ENCODE measurements around the gene ZNF652.
A peak's percentile ranks its signal among the peaks of the same experiment; 100 is the strongest.
"Not testable (repeated sequence)": the region's sequence is repeated elsewhere in the genome, so short reads cannot be mapped to it uniquely, and the experiment has no call there.

The ZNF652 gene

DNA sequence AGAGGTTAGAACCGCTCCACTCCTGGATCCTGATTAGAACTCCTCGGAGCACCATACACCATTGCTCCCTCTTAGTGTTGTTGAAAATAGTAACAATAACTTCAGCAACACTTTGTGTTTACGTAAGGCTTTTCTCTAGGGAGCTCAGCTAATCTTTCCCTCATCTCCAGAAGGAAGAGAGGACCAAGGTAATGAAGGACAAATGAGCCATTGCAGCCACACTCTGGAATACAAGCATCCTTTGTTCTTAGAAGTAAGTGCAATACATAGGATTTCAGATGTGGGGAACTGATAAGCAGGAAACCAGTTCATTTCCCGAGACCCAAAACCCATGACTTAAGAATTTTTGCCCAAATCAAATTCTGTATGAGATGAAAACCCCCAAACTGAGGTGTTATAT, 22.9 kb upstream of the ZNF652 start:
- no peak for DNase-seq

DNA sequence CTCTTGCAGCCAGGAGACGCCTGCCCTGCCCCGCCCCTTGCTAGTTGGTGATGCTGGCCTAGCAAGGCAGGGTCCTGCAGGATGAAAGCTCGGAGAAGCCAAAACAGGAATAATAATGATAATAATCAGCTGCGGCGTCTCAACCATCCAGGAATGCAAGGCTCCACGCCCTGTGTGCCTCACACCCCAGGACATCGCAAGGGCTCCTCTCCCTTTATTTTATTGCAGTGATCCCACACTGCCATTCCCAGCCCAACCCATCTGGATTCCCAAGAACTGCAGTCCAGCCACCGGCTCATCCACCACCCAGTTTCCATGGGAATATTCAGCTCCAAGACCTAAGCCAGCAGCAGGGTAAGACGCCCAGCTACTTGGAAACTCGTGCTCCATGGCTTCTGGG, 21.0 kb upstream of the ZNF652 start:
- no peak for DNase-seq

DNA sequence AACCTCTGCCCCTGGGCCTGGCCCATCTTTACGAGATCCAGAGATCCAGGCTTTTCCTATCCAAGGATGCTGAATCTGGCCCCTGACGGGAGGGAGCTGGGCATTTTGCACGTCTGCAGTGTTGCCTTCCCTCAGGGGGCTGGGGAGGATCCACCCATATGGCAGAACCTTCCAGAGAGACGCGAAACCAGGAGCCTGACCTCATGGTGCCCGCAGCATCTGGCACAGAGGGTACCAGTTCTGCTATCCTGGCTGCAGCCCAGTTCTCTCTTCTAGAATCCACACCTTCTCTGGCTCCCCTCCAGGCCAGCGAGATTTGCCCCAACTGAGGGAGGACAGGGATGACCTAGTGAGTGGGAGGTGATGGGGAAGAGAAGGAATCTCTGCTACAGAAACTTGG, 20.5 kb upstream of the ZNF652 start:
- DNase-seq, result no peak

DNA sequence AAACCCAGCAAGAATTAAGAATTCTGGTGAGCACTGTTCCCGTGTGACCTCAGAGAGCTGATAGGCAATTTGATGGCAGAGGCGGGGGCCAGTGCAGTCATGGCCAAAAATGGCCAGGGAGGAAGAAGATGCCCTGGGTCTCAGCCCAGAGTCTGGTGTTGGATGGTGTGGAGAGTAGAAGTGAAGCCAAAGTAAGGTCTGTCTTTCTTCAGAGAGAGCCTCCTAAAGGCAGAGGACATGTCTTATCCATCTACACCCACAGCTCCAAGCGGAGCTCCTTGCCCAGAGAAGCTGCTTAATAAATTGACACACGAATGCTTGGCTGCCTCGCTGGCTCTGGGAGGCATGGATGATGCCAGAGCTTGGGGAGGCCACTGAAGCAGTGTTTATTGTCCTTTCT, 19.7 kb upstream of the ZNF652 start:
- DNase-seq, result no peak

DNA sequence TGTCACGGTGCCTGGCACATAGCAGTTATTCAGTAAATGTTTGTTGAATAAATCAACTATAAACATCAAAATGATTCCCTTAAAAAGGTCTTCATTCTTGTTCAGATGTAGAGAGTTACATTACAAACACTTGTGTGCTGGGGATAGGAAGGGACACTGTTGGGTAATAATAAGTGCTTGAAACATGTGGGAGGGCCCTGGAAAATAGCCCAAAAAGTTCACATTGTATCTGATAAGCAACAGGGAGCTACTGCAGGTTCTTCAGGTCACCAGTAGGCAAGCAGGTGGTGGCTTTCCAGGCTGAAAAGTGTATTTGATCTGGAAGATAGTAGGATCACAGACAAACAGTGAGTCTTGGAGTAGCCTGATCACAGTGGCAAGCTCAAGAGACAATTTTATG, 19.0 kb upstream of the ZNF652 start:
- no peak for DNase-seq

DNA sequence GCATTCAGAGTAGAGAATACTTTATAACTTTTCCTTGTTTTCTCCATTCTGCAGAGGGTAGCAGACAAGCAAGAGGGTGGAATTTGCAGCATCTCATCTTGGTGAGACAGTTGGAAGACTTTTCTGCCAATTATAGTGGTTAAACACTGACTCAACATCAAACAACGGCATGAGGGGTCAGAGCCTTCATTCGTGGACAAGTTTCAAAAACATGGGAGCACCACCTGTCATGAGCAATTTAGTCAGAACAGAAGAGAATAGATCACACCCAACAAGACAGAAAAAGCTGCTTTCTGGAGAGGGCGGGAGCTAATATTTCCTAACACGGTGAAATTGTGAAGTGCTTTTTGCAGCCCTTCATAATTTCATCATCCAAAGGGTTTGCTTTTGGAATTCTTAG, 17.9 kb upstream of the ZNF652 start:
- DNase-seq, result no peak

DNA sequence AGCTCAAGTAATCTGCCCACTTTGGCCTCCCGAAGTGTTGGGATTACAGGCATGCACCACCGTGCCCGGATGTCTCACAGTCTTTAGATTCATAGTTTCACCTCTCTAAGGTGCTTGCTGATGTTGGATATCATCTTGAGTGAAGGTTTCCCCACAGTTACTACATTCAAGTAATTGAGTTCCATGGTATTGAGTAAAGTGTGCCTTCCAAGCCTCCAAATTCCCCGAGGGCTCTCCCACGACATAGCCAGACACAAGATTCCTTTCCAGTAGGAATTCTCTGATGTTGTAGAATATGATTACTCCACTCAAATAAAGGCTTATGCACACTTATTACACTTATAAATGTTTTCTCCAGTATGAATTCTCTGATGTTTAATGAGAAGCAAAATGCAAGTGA, 16.3 kb upstream of the ZNF652 start:
- DNase-seq, result no peak

DNA sequence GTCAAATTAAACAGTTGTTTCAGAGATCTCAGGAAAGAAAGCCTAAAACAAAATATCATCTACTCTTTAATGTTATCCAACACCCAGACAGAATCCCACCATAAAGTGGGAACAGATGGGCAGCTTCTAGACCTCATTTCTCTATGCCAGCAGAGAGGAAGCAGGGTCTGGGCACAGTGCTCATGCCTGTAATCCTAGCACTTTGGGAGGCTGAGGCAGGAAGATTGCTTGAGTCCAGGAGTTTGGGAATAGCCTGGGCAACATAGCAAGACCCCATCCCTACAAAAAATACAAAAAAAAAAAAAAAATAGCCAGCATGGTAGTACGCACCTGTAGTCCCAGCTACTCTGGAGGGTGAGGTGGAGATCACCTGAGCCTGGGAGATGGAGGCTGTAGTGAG, 13.5 kb upstream of the ZNF652 start:
- no peak for DNase-seq

DNA sequence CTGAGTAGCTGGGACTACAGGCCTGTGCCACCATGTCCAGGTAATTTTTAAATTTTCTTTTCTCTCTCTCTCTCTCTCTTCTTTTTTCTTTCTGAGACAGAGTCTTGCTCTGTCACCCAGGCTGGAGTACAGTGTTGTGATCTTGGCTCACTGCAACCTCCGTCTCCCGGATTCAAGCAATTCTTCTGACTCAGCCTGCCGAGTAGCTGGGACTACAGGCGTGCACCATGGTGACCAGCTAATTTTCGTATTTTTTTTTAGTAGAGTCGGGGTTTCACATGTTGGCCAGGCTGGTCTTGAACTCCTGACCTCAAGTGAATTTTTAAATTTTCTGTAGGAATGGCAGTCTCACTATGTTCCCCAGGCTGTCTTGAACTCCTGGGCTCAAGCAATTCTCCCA, 11.1 kb upstream of the ZNF652 start:
- DNase-seq, result no peak

DNA sequence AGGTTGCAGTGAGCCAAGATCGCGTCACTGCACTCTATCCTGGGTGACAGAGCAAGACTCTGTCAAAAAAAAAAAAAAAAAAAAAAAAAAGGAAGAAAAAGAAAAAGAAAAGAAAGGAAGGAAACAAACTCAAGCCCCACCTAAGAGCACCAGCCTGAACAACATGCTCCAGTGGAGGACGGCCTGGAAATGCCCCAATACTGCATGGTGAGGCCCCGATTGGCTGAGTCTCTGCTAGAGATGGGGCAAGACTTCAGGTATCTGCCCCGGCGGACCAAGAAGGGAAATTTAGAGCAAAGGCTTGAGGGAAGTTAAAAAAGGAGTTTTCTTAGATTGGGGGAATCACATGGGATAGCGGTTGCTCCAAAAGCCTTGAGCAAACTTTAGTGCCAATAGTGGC, 10.4 kb upstream of the ZNF652 start:
- no peak for DNase-seq

DNA sequence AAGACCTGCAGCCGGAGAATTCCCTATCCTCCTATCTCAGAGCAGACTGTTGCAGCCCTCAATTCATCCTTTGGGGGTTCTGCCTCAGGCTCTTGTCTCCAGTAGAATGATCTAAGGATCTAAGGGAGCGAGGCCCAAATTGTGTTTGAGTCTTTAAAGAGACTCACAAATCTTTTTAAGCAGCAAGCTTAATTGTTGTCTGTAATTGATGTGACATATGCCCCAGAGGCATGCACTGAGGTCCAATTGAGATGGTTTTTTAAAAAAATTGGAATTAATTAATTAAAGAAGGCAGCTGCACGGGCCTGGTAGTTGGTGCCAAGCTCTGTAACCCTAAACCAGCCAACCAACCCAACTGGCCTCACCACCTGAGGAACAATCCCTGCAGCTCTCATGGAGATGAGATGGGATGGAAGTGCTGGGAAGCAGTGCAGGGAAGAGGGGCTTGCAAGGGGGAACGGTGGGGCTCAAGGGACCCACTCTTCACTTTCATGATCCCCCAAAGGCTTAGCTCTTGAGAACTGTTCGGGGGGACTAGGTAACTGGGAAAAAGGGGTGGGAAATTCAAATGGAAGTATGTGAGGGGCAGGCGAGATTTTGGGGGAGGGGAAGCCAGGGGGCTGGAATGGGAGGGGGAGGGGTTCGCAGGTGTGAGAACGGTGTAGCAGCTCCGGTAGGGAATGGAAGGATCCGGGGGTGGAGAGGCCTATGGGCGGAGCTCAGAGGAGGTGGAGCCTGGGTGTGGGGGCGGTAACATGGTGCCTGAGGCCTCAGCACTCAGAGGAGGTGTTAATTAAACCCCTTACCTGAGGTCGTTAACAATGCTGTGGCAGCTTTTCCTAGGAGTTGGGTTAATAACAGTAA, 9.2 kb upstream of the ZNF652 start:
- no peak for DNase-seq

DNA sequence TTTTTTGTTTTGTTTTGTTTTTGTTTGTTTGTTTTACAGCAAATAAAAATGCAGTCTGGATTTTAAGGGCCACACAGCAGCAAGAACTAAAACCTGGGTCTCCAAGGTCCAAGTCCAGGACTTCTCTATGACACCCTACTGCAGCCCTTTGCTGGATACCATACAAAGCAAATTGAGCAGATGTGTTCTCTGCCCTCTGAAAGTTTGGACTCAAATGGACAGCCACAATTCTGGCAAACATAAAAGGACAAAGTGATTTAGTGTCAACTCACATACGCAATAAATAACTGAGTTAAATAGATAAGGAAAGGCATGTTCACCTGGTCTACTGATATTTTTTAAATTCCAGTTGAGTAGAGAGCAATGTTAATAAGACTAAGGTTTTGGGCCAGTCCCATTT, 7.7 kb upstream of the ZNF652 start:
- no peak for DNase-seq

DNA sequence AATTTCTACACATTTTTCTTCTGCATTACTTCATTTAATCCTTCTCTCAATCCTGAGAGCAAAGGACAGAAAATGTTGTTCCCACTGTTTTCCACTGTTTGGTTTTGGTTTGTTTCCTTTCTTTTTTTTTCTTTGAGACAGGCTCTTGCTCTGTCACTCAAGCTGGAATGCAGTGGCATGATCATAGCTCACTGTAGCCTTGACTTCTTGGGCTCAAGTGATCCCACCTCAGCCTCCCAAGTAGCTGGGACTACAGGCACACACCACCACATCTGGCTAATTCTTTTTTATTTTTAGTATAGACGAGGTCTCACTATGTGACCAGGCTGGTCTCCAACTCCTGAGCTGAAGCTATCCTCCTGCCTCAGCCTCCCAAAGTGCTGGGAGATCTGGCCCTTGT, 7.0 kb upstream of the ZNF652 start:
- no peak for DNase-seq

DNA sequence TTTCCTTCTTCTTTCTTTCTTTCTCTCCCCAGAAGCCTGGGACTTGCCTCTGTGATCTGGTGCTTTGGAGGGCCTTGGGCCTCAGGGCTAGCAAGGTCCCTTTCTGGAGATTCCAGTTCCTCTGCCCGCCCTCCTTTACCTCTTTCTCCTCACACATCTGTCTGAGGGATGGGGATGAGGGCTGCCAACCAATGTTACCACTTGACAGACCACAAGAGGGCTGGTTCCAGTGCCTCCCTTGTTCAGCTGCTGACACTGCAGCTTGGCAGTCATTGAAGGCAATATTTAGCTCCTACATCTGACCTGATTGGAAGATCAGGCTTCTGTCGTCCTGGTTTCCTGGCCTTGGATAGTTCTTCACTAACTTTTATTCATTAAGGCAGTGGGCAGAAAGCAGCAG, 3.6 kb upstream of the ZNF652 start:
- DNase-seq, result no peak

DNA sequence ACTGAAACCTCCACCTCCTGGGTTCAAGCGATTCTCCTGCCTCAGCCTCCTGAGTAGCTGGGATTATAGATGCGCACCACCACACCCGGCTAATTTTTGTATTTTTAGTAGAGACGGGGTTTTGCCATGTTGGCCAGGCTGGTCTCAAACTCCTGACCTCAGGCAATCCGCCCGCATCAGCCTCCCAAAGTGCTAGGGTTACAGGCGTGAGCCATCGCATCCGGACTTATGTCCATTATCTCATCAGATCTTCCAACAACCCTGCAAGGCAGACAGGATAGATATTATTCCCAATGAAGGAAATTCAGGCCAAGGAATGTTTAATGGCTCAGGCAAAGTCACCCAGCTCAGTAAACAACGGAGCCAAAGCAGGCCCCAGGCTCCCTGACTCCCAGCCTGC, 3.1 kb upstream of the ZNF652 start:
- not testable (repeated sequence) for DNase-seq

DNA sequence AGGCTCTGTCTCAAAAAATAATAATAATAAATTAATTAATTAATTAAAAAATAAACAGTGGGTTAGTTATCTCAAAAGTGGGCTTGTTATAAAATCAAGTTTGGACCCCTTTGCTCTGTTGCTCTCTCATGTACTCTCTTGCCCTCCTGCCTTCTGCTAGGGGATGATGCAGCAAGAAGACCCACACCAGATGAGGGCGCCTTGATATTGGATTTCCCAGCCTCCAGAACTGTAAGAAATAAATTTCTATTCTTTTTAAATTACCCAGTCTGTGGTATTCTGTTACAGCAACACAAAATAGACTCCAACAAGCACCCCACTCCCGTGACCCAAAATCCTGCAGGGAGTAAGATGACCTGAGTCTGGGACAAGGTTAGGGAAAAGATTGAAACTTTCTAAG, 2.1 kb upstream of the ZNF652 start:
- no peak for DNase-seq

DNA sequence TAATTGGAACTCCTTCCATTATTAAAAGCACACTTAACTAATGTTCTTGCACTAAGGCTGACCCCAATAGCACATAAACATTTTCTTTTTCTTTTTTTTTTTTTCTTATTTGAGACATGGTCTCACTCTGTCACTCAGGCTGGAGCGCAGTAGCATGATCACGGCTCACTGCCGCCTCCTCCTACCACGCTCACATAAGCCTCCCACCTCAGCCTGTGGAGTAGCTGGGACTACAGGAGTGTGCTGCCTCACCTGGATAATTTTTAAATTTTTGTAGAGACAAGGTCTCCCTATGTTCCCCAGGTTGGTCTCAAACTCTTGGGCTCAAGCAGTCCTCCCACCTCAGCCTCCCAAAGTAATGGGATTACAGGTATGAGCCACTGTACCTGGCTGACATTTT, 1.2 kb upstream of the ZNF652 start:
- DNase-seq, result no peak

DNA sequence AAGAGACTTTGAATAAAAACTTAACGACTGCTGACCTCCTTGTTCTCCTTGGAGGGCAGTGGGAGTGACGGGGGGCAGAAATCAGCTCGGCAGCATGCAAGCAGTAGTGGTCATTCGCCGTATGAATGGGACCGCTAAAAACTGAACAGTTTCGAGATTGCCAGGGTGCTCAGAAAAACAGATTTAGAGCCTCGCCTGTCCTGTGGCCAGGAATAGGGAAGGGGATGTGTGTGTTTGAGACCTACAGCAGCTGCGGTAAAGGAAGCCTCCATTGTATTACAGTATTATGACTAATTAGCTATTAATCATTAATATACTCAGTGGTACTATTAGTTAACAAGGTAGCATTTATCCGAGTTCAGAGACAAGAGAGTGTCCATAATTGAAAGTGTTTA, 670 bp upstream of the ZNF652 start:
- DNase-seq, result no peak

DNA sequence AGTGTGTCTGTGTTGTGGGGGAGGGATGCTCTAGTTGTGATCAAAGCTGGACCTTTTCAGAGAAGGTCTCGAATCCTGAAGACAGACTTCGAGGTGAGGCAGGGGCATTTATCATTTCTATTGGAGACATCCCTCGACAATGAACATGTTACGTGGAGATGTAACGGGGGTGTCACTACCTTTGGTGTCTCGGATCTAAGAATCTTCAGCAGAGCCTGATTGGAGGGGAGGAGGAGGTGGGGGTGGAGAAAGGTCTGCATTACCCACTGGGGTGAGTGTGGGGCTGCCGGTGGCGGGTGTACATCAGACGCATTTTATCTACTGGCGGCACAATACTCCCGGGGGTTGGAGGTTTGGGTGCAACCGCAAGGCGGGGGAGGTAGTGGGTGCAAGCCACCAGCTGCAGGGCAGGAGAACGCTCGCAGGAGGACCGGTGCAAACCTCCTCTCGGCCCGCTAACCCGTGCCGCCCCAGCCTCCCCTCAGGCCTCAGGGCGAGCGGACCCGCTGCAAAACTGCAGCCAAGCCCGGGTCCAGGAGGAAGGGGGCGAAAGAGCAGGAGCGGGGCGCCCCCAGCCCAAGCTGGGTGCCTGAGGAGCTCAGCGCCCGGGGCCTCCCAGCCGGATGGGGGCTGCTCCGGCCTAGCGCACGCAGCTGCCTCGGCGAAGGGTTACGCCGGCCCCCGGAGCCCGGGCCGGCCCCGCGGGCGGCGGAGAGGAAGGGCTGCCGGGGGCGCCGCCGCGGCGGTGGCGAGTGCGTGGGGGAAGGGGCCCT, 735 bp downstream of the ZNF652 start:
- DNase-seq, result peak; percentile 77

DNA sequence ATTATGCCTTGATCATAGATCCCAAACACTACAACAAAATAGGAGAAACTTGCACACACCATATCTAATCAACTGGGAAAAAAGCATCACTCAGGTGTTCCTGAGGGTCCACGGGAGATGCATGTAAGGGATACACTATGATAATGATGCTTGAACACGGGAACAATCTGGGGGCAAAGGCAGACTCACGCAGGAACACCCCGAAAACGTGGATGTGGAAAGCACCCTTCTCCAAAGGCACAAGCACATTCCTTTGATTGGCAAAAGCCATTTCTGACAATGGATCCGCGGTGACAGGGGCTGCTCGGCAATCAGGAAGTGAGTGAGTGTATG, 1.3 kb downstream of the ZNF652 start:
- peak; percentile 50 for DNase-seq

DNA sequence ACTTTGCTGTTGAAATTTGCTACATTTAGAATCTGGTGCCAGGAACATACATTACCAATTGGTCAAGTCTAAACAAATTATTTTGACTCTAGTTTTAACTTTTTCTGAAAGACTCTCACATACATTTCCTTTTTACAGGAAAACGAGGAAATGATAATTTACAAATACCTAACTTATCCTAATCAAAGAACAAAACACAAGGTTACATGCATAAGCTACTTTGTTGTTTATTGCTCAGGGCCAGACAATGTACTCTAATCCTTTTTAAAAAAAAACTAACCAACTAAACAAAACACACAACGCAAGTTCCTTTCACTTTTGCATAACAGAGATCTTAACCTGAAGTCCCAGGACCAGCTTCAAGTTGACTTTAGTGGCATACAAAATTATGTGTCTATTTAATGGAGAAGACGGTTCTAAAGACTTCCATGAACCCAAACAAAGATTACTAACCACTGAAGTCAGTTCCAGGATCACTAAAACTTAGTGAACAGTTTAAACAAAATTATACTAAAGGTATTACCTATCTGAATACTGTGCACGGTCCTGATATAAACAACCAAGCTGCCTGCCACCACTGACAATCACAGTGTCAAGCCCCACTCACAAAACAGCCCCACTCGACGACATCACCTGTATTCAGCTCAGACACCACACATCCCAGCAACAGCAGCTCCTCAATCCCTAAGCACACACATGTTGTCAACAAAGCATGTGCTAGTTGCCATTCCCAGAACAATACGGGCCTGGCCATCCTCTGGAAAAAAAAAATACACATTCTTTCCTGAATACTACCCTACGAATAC, 1.9 kb downstream of the ZNF652 start:
- DNase-seq, result no peak

DNA sequence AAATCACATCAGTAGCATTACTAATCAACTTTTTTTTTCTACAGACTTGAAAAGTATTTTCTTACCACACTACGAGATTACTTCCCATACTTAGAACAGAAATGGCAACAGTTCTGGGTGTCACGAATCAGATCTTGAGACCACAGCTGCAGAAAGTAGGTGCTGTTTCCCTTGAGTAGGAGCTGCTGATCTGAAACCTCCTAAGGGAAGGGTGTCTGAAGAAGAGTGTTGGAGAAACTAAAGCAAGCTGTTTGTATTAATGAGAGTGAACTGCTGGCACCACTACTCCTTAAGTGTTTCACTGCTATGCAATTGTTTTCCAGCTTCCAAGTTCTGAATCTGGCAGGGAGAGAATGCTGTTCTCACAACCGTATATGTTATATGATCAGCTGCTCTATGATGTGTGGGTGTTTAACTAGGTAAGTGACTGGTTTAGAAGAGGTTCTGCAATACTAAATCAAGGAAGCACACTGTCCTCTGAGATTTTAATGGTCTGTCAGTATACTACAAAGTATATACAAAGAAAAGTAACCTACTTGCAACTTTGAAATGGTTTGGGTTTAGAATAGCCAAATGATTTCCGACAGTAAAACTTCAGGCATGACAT, 3.3 kb downstream of the ZNF652 start:
- DNase-seq, result no peak

DNA sequence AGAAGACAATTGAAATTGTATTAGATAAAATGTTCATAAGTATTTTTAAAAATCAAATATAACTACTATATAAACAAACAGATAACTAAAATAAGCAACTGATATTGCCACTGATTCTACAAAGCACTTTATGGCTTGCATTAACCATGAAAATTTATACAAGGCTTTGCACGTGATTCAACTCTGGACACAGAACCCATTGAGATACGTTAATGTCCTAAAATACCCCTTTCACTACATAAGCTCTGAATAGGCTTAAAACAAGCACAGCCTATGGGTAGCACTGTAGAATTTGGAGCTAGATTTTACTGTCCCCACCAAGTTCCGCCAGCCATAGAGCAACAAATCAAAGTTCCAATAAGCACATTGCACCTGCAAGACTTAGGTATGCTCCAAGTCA, 4.5 kb downstream of the ZNF652 start:
- DNase-seq, result no peak

Measured in activated naive CD4-positive, alpha-beta T cell treated with Interleukin-2 at 50 U/mL for 16 hours (primary cell).